CMK (cell line): ENCODE measurements around the gene ADGRV1.

Experiments
- DNase-seq: peaks from one replicate; pipeline ENCODE4 v3.0.0-alpha.2; 2010; ENCODE audit warnings: low read depth

Gene ADGRV1

GRCh38 chr5:91166059-91166807 lies 607.6 kb downstream of the ADGRV1 start:
- no peak for DNase-seq

GRCh38 chr5:91168859-91169258 lies 610.3 kb downstream of the ADGRV1 start:
- DNase-seq, result no peak

- DNase-seq, result no peak
Measured at GRCh38 chr5:91170266-91170665, 611.7 kb downstream of the ADGRV1 start.

- no peak for DNase-seq
Measured at GRCh38 chr5:91171322-91171721, 612.7 kb downstream of the ADGRV1 start.

GRCh38 chr5:91174396-91174795 lies 615.8 kb downstream of the ADGRV1 start:
- DNase-seq, result no peak

- DNase-seq, result no peak
Measured at GRCh38 chr5:91175708-91176107, 617.1 kb downstream of the ADGRV1 start.

- DNase-seq, result no peak
Measured at GRCh38 chr5:91176288-91177016, 617.9 kb downstream of the ADGRV1 start.

- DNase-seq, result no peak
Measured at GRCh38 chr5:91177085-91177484, 618.5 kb downstream of the ADGRV1 start.

- no peak for DNase-seq
Measured at GRCh38 chr5:91177639-91178038, 619.0 kb downstream of the ADGRV1 start.

GRCh38 chr5:91178461-91178860 lies 619.9 kb downstream of the ADGRV1 start:
- no peak for DNase-seq

GRCh38 chr5:91179018-91179417 lies 620.4 kb downstream of the ADGRV1 start:
- no peak for DNase-seq

- no peak for DNase-seq
Measured at GRCh38 chr5:91180506-91180905, 621.9 kb downstream of the ADGRV1 start.

- no peak for DNase-seq
Measured at GRCh38 chr5:91182763-91183162, 624.2 kb downstream of the ADGRV1 start.

- DNase-seq, result no peak
Measured at GRCh38 chr5:91183743-91184142, 625.1 kb downstream of the ADGRV1 start.

GRCh38 chr5:91186101-91186500 lies 627.5 kb downstream of the ADGRV1 start:
- no peak for DNase-seq

GRCh38 chr5:91187032-91187431 lies 628.4 kb downstream of the ADGRV1 start:
- DNase-seq, result no peak

GRCh38 chr5:91188755-91189154 lies 630.2 kb downstream of the ADGRV1 start:
- no peak for DNase-seq

- DNase-seq, result no peak
Measured at GRCh38 chr5:91189480-91190313, 631.1 kb downstream of the ADGRV1 start.

GRCh38 chr5:91190314-91190690 lies 631.7 kb downstream of the ADGRV1 start:
- no peak for DNase-seq

- DNase-seq, result no peak
Measured at GRCh38 chr5:91194824-91195381, 636.3 kb downstream of the ADGRV1 start.

- DNase-seq, result no peak
Measured at GRCh38 chr5:91200692-91201091, 642.1 kb downstream of the ADGRV1 start.

GRCh38 chr5:91206103-91206502 lies 647.5 kb downstream of the ADGRV1 start:
- no peak for DNase-seq
